HAP-1 (cell line): ENCODE results near the gene LRRC17.
"Not testable (repeated sequence)": the region's sequence is repeated elsewhere in the genome, so short reads cannot be mapped to it uniquely, and the experiment has no call there.

ENCODE experiments used
- DNase-seq, 2 experiments: peaks; one replicate each; pipeline ENCODE4 v3.0.0-alpha.2; 2016 to 2020; ENCODE audit warnings: low spot score in 2 of 2
- H3K27me3 ChIP-seq: fragments of 250-450 bp; sonication (Bioruptor Pico); 2 replicates; pipeline ENCODE4 v1.5.1; 2020; ENCODE audit warnings: low read depth, mild to moderate bottlenecking, moderate library complexity
- H3K36me3 ChIP-seq: fragments of 250-450 bp; sonication (Bioruptor Pico); replicated peaks from 2 replicates; pipeline ENCODE4 v1.5.1; 2020; ENCODE audit warnings: mild to moderate bottlenecking
- H3K4me1 ChIP-seq: fragments of 250-450 bp; sonication (Bioruptor Pico); 2 replicates; pipeline ENCODE4 v1.5.1; 2020; ENCODE audit warnings: mild to moderate bottlenecking
- H3K4me3 ChIP-seq: fragments of 250-450 bp; sonication (Bioruptor Pico); 2 replicates; pipeline ENCODE4 v1.5.1; 2020; ENCODE audit warnings: mild to moderate bottlenecking, moderate library complexity
- H3K9me3 ChIP-seq: fragments of 250-450 bp; sonication (Bioruptor Pico); 2 replicates; pipeline ENCODE4 v1.5.1; 2020; ENCODE audit warnings: mild to moderate bottlenecking, moderate library complexity
- in situ Hi-C: fragments of 300-500 bp; cut with MboI; formaldehyde crosslinking; loops from 3 replicates; pipeline ENCODE4 v1.14.3; 2020; ENCODE audit warnings: low sequenced_read_pairs, inconsistent platforms, mixed read lengths

LRRC17 gene

GRCh38 chr7:102975854-102976253 lies 63.1 kb downstream of the LRRC17 start:
- no peaks in the 10 kb centered on the region for H3K27me3 ChIP-seq
- no peak overlapping the region for H3K4me3 ChIP-seq
- H3K36me3 ChIP-seq = no peaks in the 10 kb centered on the region
- no peak for DNase-seq
- H3K9me3 ChIP-seq = 0 out of 2 replicates have a peak, but pooled peaks cover 2% of the 10 kb centered on the region
- no peaks in the 10 kb centered on the region for H3K4me1 ChIP-seq
- in situ Hi-C loops = no loop called here

DNA sequence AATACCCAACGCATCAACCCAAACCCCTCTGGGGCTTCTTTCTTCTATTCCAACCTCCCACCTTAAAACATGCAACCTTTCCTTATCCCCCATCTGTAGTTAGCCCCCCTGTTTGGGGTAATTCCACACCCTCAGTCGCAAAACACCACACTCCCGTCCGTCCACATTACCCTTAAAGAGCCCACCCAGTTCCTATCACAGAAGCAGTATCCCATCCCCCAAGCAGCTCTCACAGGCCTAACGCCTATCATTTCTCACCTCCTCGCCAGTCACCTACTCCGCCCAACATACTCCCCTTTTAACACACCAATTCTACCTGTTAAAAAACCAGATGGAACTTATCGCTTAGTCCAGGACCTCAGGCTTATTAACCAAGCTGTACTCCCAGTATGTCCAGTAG lies 63.7 kb downstream of the LRRC17 start:
- no peak for DNase-seq
- Histone ChIP-seq H3K36me3 (no peaks in the 10 kb centered on the region), H3K4me1 (no peaks in the 10 kb centered on the region), H3K27me3 (no peaks in the 10 kb centered on the region), H3K4me3 (no peak overlapping the region), H3K9me3 (0 out of 2 replicates have a peak, but pooled peaks cover 2% of the 10 kb centered on the region)
- in situ Hi-C loops = no loop called here

DNA sequence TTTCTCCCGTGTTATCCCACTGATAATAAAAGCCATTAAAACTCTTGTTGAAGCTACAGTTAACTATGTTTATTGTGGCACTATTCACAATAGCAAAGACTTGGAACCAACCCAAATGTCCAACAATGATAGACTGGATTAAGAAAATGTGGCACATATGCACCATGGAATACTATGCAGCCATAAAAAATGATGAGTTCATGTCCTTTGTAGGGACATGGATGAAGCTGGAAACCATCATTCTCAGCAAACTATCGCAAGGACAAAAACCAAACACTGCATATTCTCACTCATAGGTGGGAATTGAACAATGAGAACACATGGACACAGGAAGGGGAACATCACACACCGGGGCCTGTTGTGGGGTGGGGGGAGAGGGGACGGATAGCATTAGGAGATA lies 64.8 kb downstream of the LRRC17 start:
- H3K9me3 ChIP-seq, in situ Hi-C loops, H3K4me1 ChIP-seq, H3K4me3 ChIP-seq, H3K27me3 ChIP-seq, DNase-seq, H3K36me3 ChIP-seq: not testable (repeated sequence)

- H3K9me3 ChIP-seq = 0 out of 2 replicates have a peak, but pooled peaks cover 2% of the 10 kb centered on the region
- H3K4me1 ChIP-seq = no peaks in the 10 kb centered on the region
- no peak for DNase-seq
- H3K27me3 ChIP-seq = no peaks in the 10 kb centered on the region
- in situ Hi-C loops = no loop called here
- no peak overlapping the region for H3K4me3 ChIP-seq
- no peaks in the 10 kb centered on the region for H3K36me3 ChIP-seq
Observed at GRCh38 chr7:102978284-102978683, 65.5 kb downstream of the LRRC17 start.

- Histone ChIP-seq H3K9me3 (0 out of 2 replicates have a peak, but pooled peaks cover 2% of the 10 kb centered on the region), H3K36me3 (no peaks in the 10 kb centered on the region), H3K4me3 (no peak overlapping the region), H3K27me3 (no peaks in the 10 kb centered on the region), H3K4me1 (no peaks in the 10 kb centered on the region)
- in situ Hi-C loops = no loop called here
- DNase-seq = no peak
Observed at GRCh38 chr7:102979670-102980069, 66.9 kb downstream of the LRRC17 start.

GRCh38 chr7:102981451-102981850 lies 68.7 kb downstream of the LRRC17 start:
- Histone ChIP-seq H3K27me3 (no peaks in the 10 kb centered on the region), H3K4me1 (no peaks in the 10 kb centered on the region), H3K9me3 (0 out of 2 replicates have a peak, but pooled peaks cover 2% of the 10 kb centered on the region), H3K36me3 (no peaks in the 10 kb centered on the region), H3K4me3 (no peak overlapping the region)
- in situ Hi-C loops = no loop called here
- no peak for DNase-seq

DNA sequence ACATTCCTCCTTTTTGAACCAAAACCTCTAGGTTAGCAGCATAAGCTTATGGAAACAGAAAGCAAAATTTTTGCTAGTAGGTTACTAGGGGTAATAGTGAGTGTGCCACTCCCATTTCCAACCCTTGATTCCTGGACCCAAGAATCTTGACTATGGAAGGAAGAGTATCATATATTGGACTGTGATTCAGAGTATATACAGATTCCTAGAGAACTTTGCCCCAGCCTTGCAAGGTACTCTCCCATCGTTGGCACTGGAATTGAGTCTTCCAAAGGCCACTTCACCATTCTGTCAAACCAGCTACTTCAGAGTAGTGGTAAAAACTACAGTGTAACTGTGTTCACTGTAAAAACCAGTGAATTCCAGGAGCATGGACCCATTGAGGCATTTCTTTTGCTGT lies 69.4 kb downstream of the LRRC17 start:
- DNase-seq = no peak
- in situ Hi-C loops = no loop called here
- no peaks in the 10 kb centered on the region for H3K27me3 ChIP-seq
- H3K9me3 ChIP-seq = 0 out of 2 replicates have a peak, but pooled peaks cover 2% of the 10 kb centered on the region
- no peaks in the 10 kb centered on the region for H3K36me3 ChIP-seq
- no peak overlapping the region for H3K4me3 ChIP-seq
- no peaks in the 10 kb centered on the region for H3K4me1 ChIP-seq

- no peaks in the 10 kb centered on the region for H3K36me3 ChIP-seq
- H3K27me3 ChIP-seq = no peaks in the 10 kb centered on the region
- DNase-seq = no peak
- H3K4me1 ChIP-seq = no peaks in the 10 kb centered on the region
- in situ Hi-C loops = no loop called here
- no peak overlapping the region for H3K4me3 ChIP-seq
- H3K9me3 ChIP-seq = 0 out of 2 replicates have a peak, but pooled peaks cover 2% of the 10 kb centered on the region
Observed at GRCh38 chr7:102983602-102984001, 70.8 kb downstream of the LRRC17 start.

- in situ Hi-C loops = no loop called here
- Histone ChIP-seq H3K4me3 (no peak overlapping the region), H3K27me3 (no peaks in the 10 kb centered on the region), H3K4me1 (no peaks in the 10 kb centered on the region), H3K36me3 (no peaks in the 10 kb centered on the region), H3K9me3 (no peaks in the 10 kb centered on the region)
- no peak for DNase-seq
Observed at GRCh38 chr7:102985176-102985783, 72.5 kb downstream of the LRRC17 start.

GRCh38 chr7:102988088-102988487 lies 75.3 kb downstream of the LRRC17 start:
- Histone ChIP-seq H3K36me3 (no peaks in the 10 kb centered on the region), H3K4me1 (no peaks in the 10 kb centered on the region), H3K27me3 (no peaks in the 10 kb centered on the region), H3K9me3 (no peaks in the 10 kb centered on the region), H3K4me3 (no peak overlapping the region)
- DNase-seq = no peak
- in situ Hi-C loops = no loop called here

DNA sequence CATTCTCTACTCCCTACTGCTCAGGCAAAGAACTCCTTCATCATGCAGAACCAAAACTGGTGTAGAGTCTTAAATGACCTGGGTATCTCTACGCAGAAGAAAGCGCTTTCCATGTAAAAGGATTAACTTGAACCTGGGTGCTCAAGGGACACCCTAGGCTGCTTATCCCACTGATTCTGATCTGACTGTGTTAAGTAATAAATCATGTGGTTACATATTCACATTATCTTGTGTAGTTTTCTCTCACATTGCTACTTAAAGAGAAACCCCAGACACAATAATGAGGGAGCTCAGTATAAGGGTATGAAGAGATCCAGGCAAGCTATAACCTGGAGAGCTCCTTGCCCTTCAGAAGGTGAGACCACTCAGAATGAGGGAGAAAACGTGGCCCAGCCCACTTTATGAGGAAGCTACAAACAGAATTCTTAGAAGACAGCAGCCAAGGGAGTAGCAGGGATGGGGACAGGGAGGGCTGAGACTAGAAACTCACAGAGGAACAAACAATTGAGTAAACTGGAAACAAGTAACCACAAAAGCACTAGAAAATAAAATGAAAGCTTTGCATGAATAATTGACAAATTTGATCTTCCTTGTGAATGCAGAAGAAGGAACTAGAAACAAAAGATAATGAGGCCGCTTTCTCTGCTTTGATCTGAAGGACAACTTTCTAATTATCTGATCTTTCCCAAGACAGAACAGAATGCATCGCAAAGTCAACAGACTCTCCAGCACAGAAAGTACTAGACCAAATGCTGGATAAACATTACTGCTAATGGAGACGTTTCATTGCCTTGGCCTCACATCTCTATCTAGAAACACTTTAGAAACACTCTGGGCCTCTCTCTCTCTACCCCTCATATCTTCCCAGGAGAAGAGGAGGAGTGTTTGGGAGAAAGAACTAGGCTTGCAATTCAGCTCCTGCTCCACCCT lies 76.1 kb downstream of the LRRC17 start:
- H3K4me3 ChIP-seq = no peak overlapping the region
- no peaks in the 10 kb centered on the region for H3K27me3 ChIP-seq
- H3K36me3 ChIP-seq = no peaks in the 10 kb centered on the region
- in situ Hi-C loops = no loop called here
- H3K9me3 ChIP-seq = no peaks in the 10 kb centered on the region
- H3K4me1 ChIP-seq = no peaks in the 10 kb centered on the region
- DNase-seq = no peak

GRCh38 chr7:102990642-102991041 lies 77.8 kb downstream of the LRRC17 start:
- in situ Hi-C loops = no loop called here
- no peak for DNase-seq
- H3K4me1 ChIP-seq = no peaks in the 10 kb centered on the region
- H3K36me3 ChIP-seq = no peaks in the 10 kb centered on the region
- H3K27me3 ChIP-seq = no peaks in the 10 kb centered on the region
- H3K4me3 ChIP-seq = no peak overlapping the region
- peaks cover 4% of the 10 kb centered on the region; the same call in 1 of the 2 replicates for H3K9me3 ChIP-seq

- Histone ChIP-seq H3K9me3 (peaks cover 4% of the 10 kb centered on the region; the same call in 1 of the 2 replicates), H3K4me1 (no peaks in the 10 kb centered on the region), H3K4me3 (no peak overlapping the region), H3K27me3 (no peaks in the 10 kb centered on the region), H3K36me3 (no peaks in the 10 kb centered on the region)
- in situ Hi-C loops = no loop called here
- DNase-seq = no peak
Observed at GRCh38 chr7:102991077-102991539, 78.3 kb downstream of the LRRC17 start.
